A549 (cell line): ENCODE measurements around the gene STARD13. TPM values are rescaled to one million over a fixed set of nuclear protein-coding genes. Genes with fewer than 3 reads are reported as not detected.

Source experiments
- ATAC-seq, 2 experiments: fragments of 200-7000 bp in 1 of 2; fragments of >200 bp in 1 of 2; cut with Nextera tagmentation in 1 of 2; cut with Tn5 transposase in 1 of 2; 3 replicates each; pipeline versions ENCODE4 v1.8.0 to v1.9.1; 2018 to 2020; ENCODE audit warnings: mild to moderate bottlenecking in 1 of 2, moderate library complexity in 1 of 2
- CTCF ChIA-PET: fragments of 300-600 bp; sonication (Branson Sonifier 250); formaldehyde crosslinking; extraction: SDS; loops from one replicate; lab custom pipeline; 2021; ENCODE audit warnings: antibody characterized with exemption, inconsistent platforms; lab: Yijun Ruan, JAX
- POLR2A ChIA-PET: fragments of 350-600 bp; formaldehyde crosslinking; extraction: SDS; loops from one replicate; lab custom pipeline; 2021; ENCODE audit warnings: antibody characterized with exemption, inconsistent platforms; lab: Yijun Ruan, JAX
- DNase-seq, 2 experiments: peaks; one replicate each; pipeline versions ENCODE4 v3.0.0 to v3.0.0-alpha.2; 2011 to 2016; ENCODE audit warnings: low read depth in 1 of 2, low spot score in 1 of 2
- FAIRE-seq: peaks from 2 replicates; lab custom pipeline; 2011; peaks lifted over from hg19 to GRCh38; lab: Jason Lieb, UNC
- H3K27ac ChIP-seq, 2 experiments: fragments of >200 bp; sonication (Bioruptor Twin); formaldehyde crosslinking; 3 replicates each; pipeline ENCODE4 v1.5.1; 2016 to 2017
- H3K4me1 ChIP-seq: fragments of >200 bp; sonication (Bioruptor Twin); formaldehyde crosslinking; 3 replicates; pipeline ENCODE4 v1.6.1; 2016
- H3K4me2 ChIP-seq: fragments of >200 bp; sonication (Bioruptor Twin); formaldehyde crosslinking; 3 replicates; pipeline ENCODE4 v1.6.1; 2016
- H3K4me3 ChIP-seq: fragments of >200 bp; sonication (Bioruptor Twin); formaldehyde crosslinking; 3 replicates; pipeline ENCODE4 v1.5.1; 2016
- H3K9me3 ChIP-seq: fragments of >200 bp; sonication (Bioruptor Twin); formaldehyde crosslinking; 3 replicates; pipeline ENCODE4 v1.6.1; 2016
- CEBPB ChIP-seq, 2 experiments: fragments of >200 bp in 1 of 2; sonication (Bioruptor Twin) in 1 of 2; formaldehyde crosslinking in 1 of 2; IDR thresholded peaks; 2 replicates each; pipeline ENCODE4 v1.6.1; 2012 to 2016
- CHD2 ChIP-seq: fragments of 150-350 bp; IDR thresholded peaks from 2 replicates; pipeline ENCODE4 v1.6.1; 2014; ENCODE audit warnings: low read length; ENCODE audit not compliant: partially characterized antibody
- GATA3 ChIP-seq: IDR thresholded peaks from 2 replicates; pipeline ENCODE4 v1.6.1; 2012; ENCODE audit warnings: borderline replicate concordance
- HOXB5 ChIP-seq: fragments of 250-450 bp; sonication (Bioruptor Pico); IDR thresholded peaks from 2 replicates; pipeline ENCODE4 v1.5.0; 2020; ENCODE audit warnings: mild to moderate bottlenecking, moderate library complexity
- JUN ChIP-seq, 2 experiments: fragments of >200 bp; sonication (Bioruptor Twin); formaldehyde crosslinking; IDR thresholded peaks; 2 replicates in 1 of 2; 3 replicates in 1 of 2; pipeline ENCODE4 v1.6.1; 2016 to 2017
- KDM1A ChIP-seq: fragments of 200-600 bp; sonication (generic); IDR thresholded peaks from 2 replicates; pipeline ENCODE4 v1.6.1; 2016; ENCODE audit warnings: low read depth, mild to moderate bottlenecking
- KDM5A ChIP-seq: fragments of 200-600 bp; sonication (generic); IDR thresholded peaks from 2 replicates; pipeline ENCODE4 v1.6.1; 2016; ENCODE audit warnings: antibody characterized with exemption, mild to moderate bottlenecking
- PHF8 ChIP-seq: fragments of 200-600 bp; sonication (generic); IDR thresholded peaks from 2 replicates; pipeline ENCODE4 v1.6.1; 2016; ENCODE audit warnings: low read depth, mild to moderate bottlenecking, antibody characterized with exemption, moderate library complexity, borderline replicate concordance
- RCOR1 ChIP-seq: fragments of 150-350 bp; IDR thresholded peaks from 2 replicates; pipeline ENCODE4 v1.6.1; 2014; ENCODE audit warnings: antibody characterized with exemption, low read length, low read depth
- ZC3H11A ChIP-seq: fragments of 450-650 bp; IDR thresholded peaks from 2 replicates; pipeline ENCODE4 v1.6.1; 2014; ENCODE audit warnings: antibody characterized with exemption, mild to moderate bottlenecking
- ZFP36 ChIP-seq: fragments of 450-650 bp; IDR thresholded peaks from 2 replicates; pipeline ENCODE4 v1.6.1; 2014; ENCODE audit warnings: borderline replicate concordance; ENCODE audit not compliant: partially characterized antibody
- WGBS: methylation state at CpG from one replicate; pipeline ENCODE4 v1.1.6; 2017; ENCODE audit errors: missing lambda C conversion rate; 5-methylcytosine and 5-hydroxymethylcytosine counted together
- polyA plus RNA-seq, 4 experiments: library from polyadenylated mRNA; depleted of rRNA in 3 of 4; stranded (reverse); fragments of >200 nt; fragmentation: RNase III in 1 of 4; extraction: RNeasy Plus Mini Kit Qiagen cat#74134 plus additional on column Dnase treatment in 1 of 4; gene quantifications; 2 replicates in 3 of 4; 3 replicates in 1 of 4; pipeline ENCODE4 v1.2.3, GENCODE V29; 2011 to 2017
- TF ChIP-seq, protein P1 (sequence below): IDR thresholded peaks from 2 replicates; pipeline ENCODE4 v1.6.1; 2012
- TF ChIP-seq, protein P2 (sequence below): IDR thresholded peaks from 2 replicates; pipeline ENCODE4 v1.6.1; 2012
- TF ChIP-seq, protein P3 (sequence below): fragments of 250-450 bp; sonication (Bioruptor Pico); IDR thresholded peaks from 2 replicates; pipeline ENCODE4 v1.5.0; 2020; ENCODE audit warnings: low read depth, mild to moderate bottlenecking, moderate library complexity
- TF ChIP-seq, protein P4 (sequence below): fragments of 250-450 bp; sonication (Bioruptor Pico); IDR thresholded peaks from 2 replicates; pipeline ENCODE4 v1.5.0; 2021; ENCODE audit warnings: mild to moderate bottlenecking, moderate library complexity, borderline replicate concordance

STARD13 gene
- polyA plus RNA-seq, 2 of the 4 experiments (the other 2 are of a cell fraction) = 2.4 to 2.8 TPM

DNA sequence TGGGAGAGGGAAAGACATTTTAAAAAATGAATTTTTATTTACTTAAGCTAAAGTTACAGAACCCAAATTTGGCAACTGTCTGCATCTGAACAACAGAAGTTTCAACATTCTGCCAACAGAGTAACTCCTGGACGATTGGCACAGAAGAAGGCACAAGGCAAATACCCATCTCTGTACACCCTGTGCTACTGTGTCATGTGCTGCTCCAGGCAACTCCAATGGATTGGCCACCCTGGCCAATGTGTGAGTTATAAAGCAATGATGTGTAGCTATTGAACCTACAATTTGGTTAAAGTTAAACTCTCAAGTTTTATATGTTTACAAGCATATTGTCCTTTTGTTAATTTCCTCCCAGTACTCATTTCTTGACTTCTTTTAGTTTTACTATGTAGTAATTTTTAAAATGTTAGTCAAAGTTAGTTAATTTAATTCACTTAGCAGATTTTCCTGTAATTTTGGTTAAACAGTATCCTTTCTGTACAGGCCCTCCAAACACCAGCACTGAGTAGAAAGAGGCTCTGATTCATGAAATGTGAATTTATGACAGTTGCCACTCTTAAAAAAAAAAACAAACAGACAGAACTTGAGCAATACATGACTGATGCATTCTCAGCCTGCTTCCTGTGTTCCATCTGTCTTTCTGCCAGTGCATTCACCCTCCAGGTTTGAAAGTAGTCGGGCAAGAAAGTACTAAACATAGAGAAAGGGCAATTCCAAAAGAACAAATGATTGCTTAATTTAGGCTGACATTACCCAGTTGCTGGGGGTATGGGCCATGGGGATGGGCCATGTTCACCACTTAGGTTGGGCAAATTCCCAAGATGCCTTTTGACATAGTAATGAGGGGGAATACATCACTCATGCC is 5.9 kb downstream of the STARD13 start (continued):
- TF ChIP-seq, protein P1, sequence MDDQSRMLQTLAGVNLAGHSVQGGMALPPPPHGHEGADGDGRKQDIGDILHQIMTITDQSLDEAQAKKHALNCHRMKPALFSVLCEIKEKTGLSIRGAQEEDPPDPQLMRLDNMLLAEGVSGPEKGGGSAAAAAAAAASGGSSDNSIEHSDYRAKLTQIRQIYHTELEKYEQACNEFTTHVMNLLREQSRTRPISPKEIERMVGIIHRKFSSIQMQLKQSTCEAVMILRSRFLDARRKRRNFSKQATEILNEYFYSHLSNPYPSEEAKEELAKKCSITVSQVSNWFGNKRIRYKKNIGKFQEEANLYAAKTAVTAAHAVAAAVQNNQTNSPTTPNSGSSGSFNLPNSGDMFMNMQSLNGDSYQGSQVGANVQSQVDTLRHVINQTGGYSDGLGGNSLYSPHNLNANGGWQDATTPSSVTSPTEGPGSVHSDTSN = peak; percentile 34; the same call in 1 of the 2 replicates
- TF ChIP-seq, protein P2, sequence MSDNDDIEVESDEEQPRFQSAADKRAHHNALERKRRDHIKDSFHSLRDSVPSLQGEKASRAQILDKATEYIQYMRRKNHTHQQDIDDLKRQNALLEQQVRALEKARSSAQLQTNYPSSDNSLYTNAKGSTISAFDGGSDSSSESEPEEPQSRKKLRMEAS = peak; percentile 46; the same call in 1 of the 2 replicates
- TF ChIP-seq CEBPB (IDR thresholded peaks at IDR 0.05) = peak; percentile 86 to 96
- peak; percentile 42 to 73; a peak in 4 of 5 replicates for TF ChIP-seq JUN (IDR thresholded peaks at IDR 0.05)
- TF ChIP-seq RCOR1 = no peak

DNA sequence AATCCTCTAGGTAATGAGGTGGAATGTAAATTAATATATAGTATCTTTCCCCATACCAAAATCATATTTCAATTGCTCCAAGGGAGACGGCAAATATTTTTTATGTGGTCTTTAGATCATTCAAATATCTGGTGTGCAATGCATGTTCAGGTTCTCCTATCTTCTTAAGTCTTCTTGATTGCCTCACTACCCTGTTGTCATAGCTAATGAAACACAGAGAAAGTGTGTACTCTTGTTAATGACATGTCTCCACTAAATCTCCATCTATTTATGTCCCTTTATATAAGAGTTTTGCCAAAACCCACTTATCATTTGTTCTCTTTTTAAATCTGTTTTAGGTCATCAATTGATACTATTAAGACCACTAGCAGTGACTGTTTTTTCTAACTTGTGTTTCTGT is 6.6 kb downstream of the STARD13 start:
- DNase-seq (no peak), ATAC-seq (no peak), FAIRE-seq (no peak)
- peaks cover 68% of the 10 kb centered on the region for H3K4me1 ChIP-seq
- POLR2A ChIA-PET = no interaction called here
- no peaks in the 10 kb centered on the region for H3K9me3 ChIP-seq
- TF ChIP-seq GATA3 (no peak), ZC3H11A (no peak), PHF8 (no peak)
- H3K4me2 ChIP-seq = peak overlapping the region; percentile 73
- CTCF ChIA-PET = interaction anchor here (0.9 to 1.2 kb wide), 4 partner anchors 8 to 445 kb away, joined by 3 read pairs; no protein-coding TSS in a partner anchor
- no peak overlapping the region for H3K4me3 ChIP-seq
- 0% methylated on average over 1 of the region's 1 CpG for WGBS
- H3K27ac ChIP-seq = peak overlapping the region; percentile 71 to 89

DNA sequence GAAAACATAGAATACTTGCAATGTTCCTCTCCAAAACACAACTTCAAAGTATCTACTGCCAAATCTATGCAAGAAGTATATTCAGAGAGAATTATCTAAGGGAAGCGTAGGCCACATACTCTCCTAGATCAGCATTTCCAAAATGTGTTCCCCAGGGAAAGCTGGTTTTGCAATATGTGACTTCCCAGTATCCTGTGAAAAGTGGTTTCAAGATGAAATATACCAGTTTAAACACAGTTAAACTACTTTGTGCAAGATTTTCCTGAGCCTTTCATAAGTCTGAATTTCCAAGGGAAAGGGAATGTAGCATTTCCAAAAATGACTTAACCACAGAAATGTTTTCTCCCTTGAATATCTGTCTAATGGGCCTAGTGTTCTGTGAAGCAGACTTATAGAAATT is 7.6 kb downstream of the STARD13 start:
- CTCF ChIA-PET = interaction anchor here (1.5 kb wide), 1 partner anchor 20 kb away, joined by 3 read pairs; no protein-coding TSS in a partner anchor
- Histone ChIP-seq H3K4me1 (peaks cover 73% of the 10 kb centered on the region), H3K27ac (peak overlapping the region; percentile 71 to 89; a peak in 5 of 6 replicates)
- no peak for ATAC-seq
- TF ChIP-seq, protein P3, sequence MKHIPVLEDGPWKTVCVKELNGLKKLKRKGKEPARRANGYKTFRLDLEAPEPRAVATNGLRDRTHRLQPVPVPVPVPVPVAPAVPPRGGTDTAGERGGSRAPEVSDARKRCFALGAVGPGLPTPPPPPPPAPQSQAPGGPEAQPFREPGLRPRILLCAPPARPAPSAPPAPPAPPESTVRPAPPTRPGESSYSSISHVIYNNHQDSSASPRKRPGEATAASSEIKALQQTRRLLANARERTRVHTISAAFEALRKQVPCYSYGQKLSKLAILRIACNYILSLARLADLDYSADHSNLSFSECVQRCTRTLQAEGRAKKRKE (CRISPR knock-in tag) = no peak
- TF ChIP-seq GATA3 = no peak
- no peak for TF ChIP-seq ZFP36
- no peak for TF ChIP-seq CHD2
- no peak for TF ChIP-seq KDM5A
- TF ChIP-seq, protein P4, sequence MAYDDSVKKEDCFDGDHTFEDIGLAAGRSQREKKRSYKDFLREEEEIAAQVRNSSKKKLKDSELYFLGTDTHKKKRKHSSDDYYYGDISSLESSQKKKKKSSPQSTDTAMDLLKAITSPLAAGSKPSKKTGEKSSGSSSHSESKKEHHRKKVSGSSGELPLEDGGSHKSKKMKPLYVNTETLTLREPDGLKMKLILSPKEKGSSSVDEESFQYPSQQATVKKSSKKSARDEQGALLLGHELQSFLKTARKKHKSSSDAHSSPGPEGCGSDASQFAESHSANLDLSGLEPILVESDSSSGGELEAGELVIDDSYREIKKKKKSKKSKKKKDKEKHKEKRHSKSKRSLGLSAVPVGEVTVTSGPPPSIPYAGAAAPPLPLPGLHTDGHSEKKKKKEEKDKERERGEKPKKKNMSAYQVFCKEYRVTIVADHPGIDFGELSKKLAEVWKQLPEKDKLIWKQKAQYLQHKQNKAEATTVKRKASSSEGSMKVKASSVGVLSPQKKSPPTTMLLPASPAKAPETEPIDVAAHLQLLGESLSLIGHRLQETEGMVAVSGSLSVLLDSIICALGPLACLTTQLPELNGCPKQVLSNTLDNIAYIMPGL (CRISPR knock-in tag) = no peak
- no peak for TF ChIP-seq KDM1A
- TF ChIP-seq HOXB5 (CRISPR knock-in tag) = no peak
- TF ChIP-seq, all 56 proteins: peak for 0
- Histone ChIP-seq H3K4me2 (peak overlapping the region; percentile 73; the same call in 1 of the 3 replicates), H3K4me3 (no peak overlapping the region), H3K9me3 (no peaks in the 10 kb centered on the region)
- POLR2A ChIA-PET = no interaction called here
- FAIRE-seq = no peak
- DNase-seq = no peak
- 100% methylated on average over 1 of the region's 1 CpG for WGBS
